Embryonic facial prominence (tissue), 1 donor: ENCODE results near the gene RPS27A.
"Not testable (repeated sequence)": the region's sequence is repeated elsewhere in the genome, so short reads cannot be mapped to it uniquely, and the experiment has no call there.

Source experiments
- DNase-seq: peaks from one replicate; pipeline ENCODE4 v3.0.0-alpha.2; 2016; ENCODE audit errors: extremely low spot score

Gene RPS27A

GRCh38 chr2:55232084-55232862, at the start of gene RPS27A, which contains the start of gene CLHC1:
Gene RPS27A (plus strand): TSS chr2:55232688. CDS start chr2:55232825, 137 bp downstream.
Gene CLHC1 (minus strand): TSS chr2:55232293. CDS start chr2:55222411, 9,882 bp downstream.
- DNase-seq: peak; percentile 96

- not testable (repeated sequence) for DNase-seq
These were observed 45.7 kb upstream of the RPS27A start for GRCh38 chr2:55186837-55187236.

DNA sequence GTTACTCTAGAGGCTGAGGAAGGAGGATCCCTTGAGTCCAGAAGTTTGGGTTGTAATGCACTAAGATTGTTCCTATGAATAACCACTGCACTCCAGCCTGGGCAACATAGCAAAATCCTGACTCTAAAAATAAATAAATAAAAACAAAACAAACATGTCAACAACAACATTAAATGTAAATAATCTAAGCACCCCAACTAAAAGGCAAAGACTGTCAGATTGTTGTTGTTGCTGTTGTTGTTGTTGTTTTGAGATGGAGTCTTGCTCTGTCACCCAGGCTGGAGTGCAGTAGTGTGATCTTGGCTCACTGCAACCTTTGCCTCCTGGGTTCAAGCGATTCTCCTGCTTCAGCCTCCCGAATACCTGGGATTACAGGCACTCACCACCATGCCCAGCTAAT, 40.6 kb upstream of the RPS27A start:
- not testable (repeated sequence) for DNase-seq

DNA sequence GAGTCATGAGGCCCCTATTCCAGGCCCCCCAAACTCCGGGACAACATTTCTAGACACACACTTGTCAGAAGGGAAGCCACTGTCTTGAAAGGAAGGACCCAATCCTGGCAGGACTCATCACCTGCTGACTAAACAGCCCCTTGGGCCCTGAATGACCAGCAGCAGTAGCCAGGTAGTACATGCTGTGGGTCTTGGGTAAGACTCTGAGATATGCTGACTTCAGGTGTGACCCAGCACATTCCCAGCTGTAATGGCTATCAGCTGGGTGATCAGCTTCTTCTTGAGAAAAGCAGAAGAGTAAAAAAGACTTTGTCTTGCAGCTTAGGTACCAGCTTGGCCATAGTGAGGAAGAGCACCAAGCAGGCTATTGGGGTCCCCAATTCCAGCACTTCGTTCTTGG, 36.0 kb upstream of the RPS27A start:
- no peak for DNase-seq

DNA sequence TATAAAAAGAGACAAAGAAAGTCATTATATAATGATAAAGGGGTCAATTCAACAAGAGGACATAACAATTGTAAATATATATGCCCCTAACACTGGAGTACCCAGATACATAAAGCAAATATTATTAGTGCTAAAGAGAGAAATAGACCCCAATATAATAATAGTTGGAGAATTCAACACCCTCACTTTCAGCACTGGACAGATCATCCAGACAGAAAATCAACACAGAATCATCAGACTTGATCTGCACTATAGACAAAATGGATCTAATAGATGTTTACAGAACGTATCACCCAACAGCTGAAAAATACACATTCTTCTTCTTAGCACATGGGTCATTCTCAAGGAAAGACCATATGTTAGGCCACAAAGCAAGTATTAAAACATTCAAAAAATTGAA, 32.1 kb upstream of the RPS27A start:
- DNase-seq: no peak

GRCh38 chr2:55204536-55204935, 28.0 kb upstream of the RPS27A start:
- no peak for DNase-seq

DNA sequence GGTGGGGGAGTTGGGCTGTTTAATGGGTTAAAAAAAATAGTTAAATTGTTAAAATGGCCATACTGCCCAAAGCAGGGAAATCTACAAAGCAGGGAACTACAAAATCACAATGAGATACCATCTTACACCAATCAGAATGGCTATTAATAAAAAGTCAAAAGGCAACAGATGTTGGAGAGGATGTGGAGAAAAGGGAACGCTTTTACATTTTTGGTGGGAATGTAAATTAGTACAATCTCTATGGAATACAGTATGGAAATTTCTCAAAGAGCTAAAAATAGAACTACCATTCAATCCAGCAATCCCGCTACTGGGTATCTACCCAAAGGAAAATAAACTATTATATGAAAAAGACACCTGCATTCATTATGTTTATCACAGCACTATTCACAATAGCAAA, 27.5 kb upstream of the RPS27A start:
- no peak for DNase-seq

DNA sequence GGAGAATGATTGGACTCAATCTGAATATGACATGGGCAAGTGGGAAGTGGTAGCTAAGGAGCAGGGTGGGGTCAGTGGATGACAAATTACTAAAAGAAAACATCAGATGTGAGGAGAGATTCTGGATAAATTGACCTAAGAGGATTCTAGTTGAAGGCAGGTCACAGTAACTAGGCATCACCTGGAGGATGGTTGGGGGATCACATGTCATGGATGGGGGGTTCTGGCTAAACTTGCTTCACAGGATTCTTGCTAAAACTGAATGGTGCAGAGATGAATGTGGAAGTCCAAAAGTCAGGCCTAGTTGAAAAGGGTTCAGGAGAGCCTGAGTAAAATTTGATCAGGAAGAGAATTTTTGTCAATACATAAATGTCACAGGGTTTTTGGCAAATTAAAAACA, 18.7 kb upstream of the RPS27A start:
- no peak for DNase-seq

DNA sequence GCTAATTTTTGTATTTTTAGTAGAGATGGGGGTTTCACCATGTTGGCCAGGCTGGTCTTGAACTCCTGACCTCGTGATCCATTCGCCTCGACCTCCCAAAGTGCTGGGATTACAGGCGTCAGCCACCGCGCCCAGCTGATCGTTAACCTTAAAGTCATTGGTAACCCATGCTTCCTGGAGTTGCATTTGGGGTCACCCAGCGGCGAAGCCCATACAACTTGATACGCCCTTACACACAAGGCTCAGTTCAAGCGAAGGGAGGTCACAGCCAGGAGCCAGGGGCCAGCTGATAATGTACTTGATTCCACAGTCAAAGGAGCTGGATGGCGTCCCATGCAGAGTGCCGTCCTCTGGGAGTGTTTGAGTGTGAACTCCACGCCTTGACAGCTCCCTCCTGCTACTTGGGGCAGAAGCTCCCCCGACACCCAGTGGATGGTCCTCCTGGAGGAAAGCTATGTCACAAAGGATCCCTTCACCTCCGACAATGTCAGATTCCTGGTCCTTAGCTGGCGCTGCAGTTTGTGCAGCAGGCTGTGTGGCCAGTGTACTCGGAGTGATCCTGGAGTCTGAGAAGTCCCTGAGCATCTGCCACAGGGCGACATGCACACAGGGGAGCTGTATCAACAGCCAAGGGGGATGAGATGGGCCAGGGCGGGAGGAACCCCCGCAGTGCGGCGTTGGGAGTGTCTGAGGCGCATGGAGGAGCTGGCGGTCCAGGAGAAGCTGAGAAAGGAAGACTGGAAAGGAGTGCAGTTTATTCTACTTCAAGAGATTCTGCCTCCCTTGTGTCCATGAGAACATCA, 8.3 kb upstream of the RPS27A start:
- no peak for DNase-seq

- no peak for DNase-seq
These were observed 7.7 kb upstream of the RPS27A start for GRCh38 chr2:55224761-55225261.

GRCh38 chr2:55225481-55226020, 6.9 kb upstream of the RPS27A start:
- DNase-seq: no peak

- not testable (repeated sequence) for DNase-seq
These were observed 4.9 kb upstream of the RPS27A start for GRCh38 chr2:55227437-55228225.

DNA sequence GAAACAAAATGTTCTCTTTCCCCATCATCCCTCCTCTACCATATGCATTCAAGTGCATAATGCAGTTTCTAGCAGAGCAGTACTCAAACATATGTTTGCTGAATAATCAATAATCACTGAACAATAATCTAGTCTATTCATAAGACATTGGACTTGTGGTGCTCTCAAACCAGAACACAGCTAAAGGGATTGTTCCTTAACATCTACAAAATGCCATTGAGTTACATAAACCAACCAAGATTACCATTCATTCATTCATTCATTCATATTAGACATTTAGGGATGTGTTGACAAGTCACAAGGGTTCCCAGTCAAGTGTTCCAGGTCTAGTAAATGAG, 4.3 kb upstream of the RPS27A start:
- DNase-seq: no peak

GRCh38 chr2:55229221-55229620, 3.3 kb upstream of the RPS27A start:
- no peak for DNase-seq

- no peak for DNase-seq
These were observed 1.9 kb upstream of the RPS27A start for GRCh38 chr2:55230551-55230950.

DNA sequence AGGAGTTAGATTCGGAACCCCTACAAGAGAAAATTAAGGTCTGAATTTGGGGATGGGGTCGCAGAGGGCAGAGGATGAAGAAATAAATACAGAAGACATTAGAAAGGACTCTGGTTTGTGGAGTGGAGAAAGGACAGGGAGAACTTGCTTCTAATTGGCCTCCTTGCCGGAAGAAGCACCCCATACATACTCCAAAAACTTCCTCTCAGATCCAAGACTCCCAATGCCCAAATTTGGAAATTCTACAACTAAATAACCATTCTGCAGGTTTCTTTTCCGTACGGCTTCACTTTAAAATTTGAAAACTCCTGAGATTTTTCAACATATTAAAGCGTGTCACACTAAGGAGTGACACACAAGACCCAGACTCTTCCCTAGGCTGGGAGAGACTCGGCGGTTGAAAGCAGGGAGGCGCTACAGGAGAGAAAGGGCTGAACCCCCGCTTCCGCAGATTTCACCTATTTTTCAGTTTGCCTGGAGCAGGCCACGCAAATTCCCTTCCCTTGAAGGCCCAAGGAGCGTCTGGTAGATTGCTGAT, 873 bp upstream of the RPS27A start:
- no peak for DNase-seq

GRCh38 chr2:55232863-55233657, 572 bp downstream of the RPS27A start:
- no peak for DNase-seq

GRCh38 chr2:55233658-55233940, 1.1 kb downstream of the RPS27A start:
- no peak for DNase-seq

- no peak for DNase-seq
These were observed 3.4 kb downstream of the RPS27A start for GRCh38 chr2:55235724-55236538.

- no peak for DNase-seq
These were observed 4.6 kb downstream of the RPS27A start for GRCh38 chr2:55236992-55237543.
